Suprapubic skin (tissue), 4 donors: ENCODE data around the gene CDH13. TPM values are rescaled to one million over a fixed set of nuclear protein-coding genes. Genes with fewer than 3 reads are reported as not detected.

Source experiments
- DNase-seq, 2 donors: peaks; one replicate each; pipeline ENCODE4 v3.0.0-alpha.2; 2019; ENCODE audit warnings: low spot score in 2 of 2
- H3K27ac ChIP-seq: fragments of 200-600 bp; sonication (generic); one replicate; pipeline ENCODE4 v1.5.1; 2019
- H3K27me3 ChIP-seq: fragments of 200-600 bp; sonication (generic); one replicate; pipeline ENCODE4 v1.5.1; 2019
- H3K36me3 ChIP-seq: fragments of 200-600 bp; sonication (generic); one replicate; pipeline ENCODE4 v1.5.1; 2019
- H3K4me1 ChIP-seq: fragments of 200-600 bp; sonication (generic); one replicate; pipeline ENCODE4 v1.5.1; 2019
- H3K4me3 ChIP-seq: fragments of 200-600 bp; sonication (generic); one replicate; pipeline ENCODE4 v1.5.1; 2019; ENCODE audit warnings: mild to moderate bottlenecking
- H3K9me3 ChIP-seq: fragments of 200-600 bp; sonication (generic); one replicate; pipeline ENCODE4 v1.5.1; 2019
- CTCF ChIP-seq, 2 donors: fragments of 200-600 bp in 1 of 2; fragments of 450-650 bp in 1 of 2; sonication (generic) in 1 of 2; IDR thresholded peaks; one replicate each; pipeline ENCODE4 v1.5.1; 2016 to 2019; ENCODE audit warnings: antibody characterized with exemption in 2 of 2, mild to moderate bottlenecking in 1 of 2, moderate library complexity in 1 of 2
- EP300 ChIP-seq: sonication (generic); formaldehyde crosslinking; IDR thresholded peaks from one replicate; pipeline ENCODE4 v1.6.1; 2017; ENCODE audit warnings: antibody characterized with exemption
- POLR2A ChIP-seq, 2 donors: fragments of 450-650 bp; IDR thresholded peaks; one replicate each; pipeline ENCODE4 v1.6.1; 2017; ENCODE audit warnings: antibody characterized with exemption in 2 of 2, mild to moderate bottlenecking in 2 of 2, moderate library complexity in 2 of 2
- POLR2AphosphoS5 ChIP-seq, 3 donors: sonication (generic); formaldehyde crosslinking; IDR thresholded peaks; one replicate each; pipeline ENCODE4 v1.6.1; 2017; ENCODE audit warnings: antibody characterized with exemption in 3 of 3
- WGBS: methylation state at CpG from one replicate; pipeline ENCODE4 v1.1.5; 2018; 5-methylcytosine and 5-hydroxymethylcytosine counted together
- total RNA-seq, 4 donors: library from RNA; depleted of rRNA; stranded (reverse); fragments of >200 nt; gene quantifications; one replicate each; pipeline ENCODE4 v1.1.0, GENCODE V29; 2016

Gene CDH13
- total RNA-seq, 4 donors from 2014 or later, result 90.4 to 176 (median 139) TPM

- H3K36me3 ChIP-seq, result no peaks in the 10 kb centered on the region
- TF ChIP-seq POLR2AphosphoS5 (IDR thresholded peaks at IDR 0.05) (no peak), POLR2A (IDR thresholded peaks at IDR 0.05) (no peak), CTCF (IDR thresholded peaks at IDR 0.05) (no peak), EP300 (no peak)
- no peak for DNase-seq
- H3K27me3 ChIP-seq, result no peaks in the 10 kb centered on the region
- 91% methylated on average over 7 of the region's 7 CpGs for WGBS
- no peaks in the 10 kb centered on the region for H3K4me1 ChIP-seq
- H3K4me3 ChIP-seq, result no peak overlapping the region
- H3K27ac ChIP-seq, result no peak overlapping the region
- H3K9me3 ChIP-seq, result no peaks in the 10 kb centered on the region
Observed at GRCh38 chr16:83622010-83622409, 995.2 kb downstream of the CDH13 start.

- 72% methylated on average over 17 of the region's 17 CpGs for WGBS
- no peak for DNase-seq
- no peak for TF ChIP-seq EP300
- TF ChIP-seq POLR2AphosphoS5 (IDR thresholded peaks at IDR 0.05), result no peak
- TF ChIP-seq POLR2A (IDR thresholded peaks at IDR 0.05), result no peak
- no peak for TF ChIP-seq CTCF (IDR thresholded peaks at IDR 0.05)
- no peaks in the 10 kb centered on the region for H3K36me3 ChIP-seq
- no peaks in the 10 kb centered on the region for H3K4me1 ChIP-seq
- no peaks in the 10 kb centered on the region for H3K9me3 ChIP-seq
- H3K4me3 ChIP-seq, result no peak overlapping the region
- no peaks in the 10 kb centered on the region for H3K27me3 ChIP-seq
- no peak overlapping the region for H3K27ac ChIP-seq
Observed at GRCh38 chr16:83623091-83623730, 996.4 kb downstream of the CDH13 start.

GRCh38 chr16:83623892-83624291, 997.1 kb downstream of the CDH13 start:
- no peaks in the 10 kb centered on the region for H3K9me3 ChIP-seq
- H3K36me3 ChIP-seq, result no peaks in the 10 kb centered on the region
- 84% methylated on average over 6 of the region's 6 CpGs for WGBS
- no peaks in the 10 kb centered on the region for H3K27me3 ChIP-seq
- H3K27ac ChIP-seq, result no peak overlapping the region
- no peak for TF ChIP-seq POLR2AphosphoS5 (IDR thresholded peaks at IDR 0.05)
- TF ChIP-seq POLR2A (IDR thresholded peaks at IDR 0.05), result no peak
- no peak for TF ChIP-seq CTCF (IDR thresholded peaks at IDR 0.05)
- no peak for TF ChIP-seq EP300
- H3K4me3 ChIP-seq, result no peak overlapping the region
- no peak for DNase-seq
- no peaks in the 10 kb centered on the region for H3K4me1 ChIP-seq

- no peak overlapping the region for H3K27ac ChIP-seq
- no peaks in the 10 kb centered on the region for H3K9me3 ChIP-seq
- H3K36me3 ChIP-seq, result no peaks in the 10 kb centered on the region
- no peaks in the 10 kb centered on the region for H3K27me3 ChIP-seq
- H3K4me1 ChIP-seq, result no peaks in the 10 kb centered on the region
- no peak for DNase-seq
- 92% methylated on average over 11 of the region's 11 CpGs for WGBS
- TF ChIP-seq POLR2AphosphoS5 (IDR thresholded peaks at IDR 0.05) (no peak), POLR2A (IDR thresholded peaks at IDR 0.05) (no peak), EP300 (no peak), CTCF (IDR thresholded peaks at IDR 0.05) (no peak)
- H3K4me3 ChIP-seq, result no peak overlapping the region
Observed at GRCh38 chr16:83624429-83625120, 997.8 kb downstream of the CDH13 start.

GRCh38 chr16:83626204-83626603, 999.4 kb downstream of the CDH13 start:
- DNase-seq, result no peak
- TF ChIP-seq EP300, result no peak
- TF ChIP-seq POLR2AphosphoS5 (IDR thresholded peaks at IDR 0.05), result no peak
- no peak for TF ChIP-seq POLR2A (IDR thresholded peaks at IDR 0.05)
- no peak for TF ChIP-seq CTCF (IDR thresholded peaks at IDR 0.05)
- WGBS, result 96% methylated on average over 13 of the region's 13 CpGs
- no peaks in the 10 kb centered on the region for H3K4me1 ChIP-seq
- H3K9me3 ChIP-seq, result no peaks in the 10 kb centered on the region
- no peaks in the 10 kb centered on the region for H3K36me3 ChIP-seq
- H3K27ac ChIP-seq, result no peak overlapping the region
- no peak overlapping the region for H3K4me3 ChIP-seq
- no peaks in the 10 kb centered on the region for H3K27me3 ChIP-seq
